GM18873 (cell line): ENCODE data around the gene ZNF516.
"Not testable (repeated sequence)": the region's sequence is repeated elsewhere in the genome, so short reads cannot be mapped to it uniquely, and the experiment has no call there.

Experiments
- ATAC-seq: cut with Tn5 transposase; IDR thresholded peaks from one replicate; pipeline ENCODE4 v1.9.1; 2021; ENCODE audit warnings: mild to moderate bottlenecking, moderate library complexity, moderate number of reproducible peaks; ENCODE audit not compliant: unreplicated experiment, low FRiP score

Gene ZNF516

GRCh38 chr18:76495006-76495370, at the start of gene ZNF516:
TSS of gene ZNF516 (minus strand) at chr18:76495242. CDS start at chr18:76443054, 52,188 bp downstream.
- ATAC-seq, result no peak

DNA sequence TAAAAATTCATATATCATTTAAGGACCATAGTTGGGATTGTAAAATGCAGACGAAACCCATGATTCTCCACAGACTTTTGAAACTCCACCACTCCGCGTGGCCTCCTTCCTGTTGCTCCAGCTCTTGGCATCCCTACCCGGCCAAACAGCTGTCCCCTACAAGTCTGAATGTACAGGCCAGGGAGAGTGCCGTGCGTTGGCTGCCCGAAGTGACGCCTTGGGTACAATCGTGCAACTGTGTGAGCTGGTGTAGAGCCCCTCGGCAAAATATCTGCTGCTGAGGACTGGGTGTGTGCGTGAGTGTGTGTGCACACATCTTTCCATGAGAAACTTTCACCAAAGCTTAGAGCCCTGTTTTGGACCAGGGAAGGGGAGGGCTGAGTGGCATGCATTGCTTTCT, 43.8 kb upstream of the ZNF516 start:
- ATAC-seq, result no peak

- no peak for ATAC-seq
These were observed 42.6 kb upstream of the ZNF516 start for GRCh38 chr18:76537621-76538020.

- ATAC-seq, result not testable (repeated sequence)
These were observed 41.6 kb upstream of the ZNF516 start for GRCh38 chr18:76536593-76536992.

DNA sequence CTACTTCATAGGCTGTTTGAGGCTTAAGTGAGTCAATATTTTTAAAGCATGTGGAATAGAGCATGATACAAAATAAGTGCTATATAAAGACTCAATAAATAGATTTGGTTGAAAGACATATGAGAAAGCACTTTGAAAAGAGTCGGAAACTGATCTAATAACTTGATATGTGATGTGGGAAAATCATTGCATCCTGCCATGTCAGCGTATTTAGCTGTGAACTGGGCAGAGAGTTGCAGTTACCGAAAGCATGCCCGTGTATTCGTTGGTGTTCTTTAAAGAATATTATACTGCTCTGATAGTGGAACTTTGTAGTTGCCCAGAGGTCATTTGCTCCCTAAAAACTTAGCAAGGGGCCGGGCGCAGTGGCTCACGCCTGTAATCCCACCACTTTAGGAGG, 37.8 kb upstream of the ZNF516 start:
- no peak for ATAC-seq

DNA sequence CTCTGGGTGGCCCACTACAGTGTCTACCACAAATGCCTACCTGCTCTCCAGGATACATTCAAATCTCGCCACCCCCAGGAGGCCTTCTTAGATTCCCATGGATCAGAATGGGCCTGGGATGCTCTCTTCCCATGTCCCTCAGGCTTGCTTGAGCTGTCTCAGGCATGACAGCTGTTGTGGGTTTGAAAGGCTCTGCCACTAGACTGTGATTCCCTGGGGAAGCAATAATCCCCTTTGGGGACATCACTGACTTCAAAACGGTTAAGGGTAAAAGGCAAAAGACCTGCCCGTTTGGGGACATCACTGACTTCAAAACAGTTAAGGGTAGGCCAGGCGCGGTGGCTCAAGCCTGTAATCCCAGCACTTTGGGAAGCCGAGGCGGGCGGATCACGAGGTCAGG, 35.8 kb upstream of the ZNF516 start:
- no peak for ATAC-seq

- ATAC-seq, result no peak
These were observed 35.3 kb upstream of the ZNF516 start for GRCh38 chr18:76530391-76530790.

GRCh38 chr18:76529433-76529811, 34.4 kb upstream of the ZNF516 start:
- no peak for ATAC-seq

GRCh38 chr18:76528477-76529432, 33.7 kb upstream of the ZNF516 start:
- ATAC-seq, result no peak

GRCh38 chr18:76525911-76526310, 30.9 kb upstream of the ZNF516 start:
- ATAC-seq, result no peak

DNA sequence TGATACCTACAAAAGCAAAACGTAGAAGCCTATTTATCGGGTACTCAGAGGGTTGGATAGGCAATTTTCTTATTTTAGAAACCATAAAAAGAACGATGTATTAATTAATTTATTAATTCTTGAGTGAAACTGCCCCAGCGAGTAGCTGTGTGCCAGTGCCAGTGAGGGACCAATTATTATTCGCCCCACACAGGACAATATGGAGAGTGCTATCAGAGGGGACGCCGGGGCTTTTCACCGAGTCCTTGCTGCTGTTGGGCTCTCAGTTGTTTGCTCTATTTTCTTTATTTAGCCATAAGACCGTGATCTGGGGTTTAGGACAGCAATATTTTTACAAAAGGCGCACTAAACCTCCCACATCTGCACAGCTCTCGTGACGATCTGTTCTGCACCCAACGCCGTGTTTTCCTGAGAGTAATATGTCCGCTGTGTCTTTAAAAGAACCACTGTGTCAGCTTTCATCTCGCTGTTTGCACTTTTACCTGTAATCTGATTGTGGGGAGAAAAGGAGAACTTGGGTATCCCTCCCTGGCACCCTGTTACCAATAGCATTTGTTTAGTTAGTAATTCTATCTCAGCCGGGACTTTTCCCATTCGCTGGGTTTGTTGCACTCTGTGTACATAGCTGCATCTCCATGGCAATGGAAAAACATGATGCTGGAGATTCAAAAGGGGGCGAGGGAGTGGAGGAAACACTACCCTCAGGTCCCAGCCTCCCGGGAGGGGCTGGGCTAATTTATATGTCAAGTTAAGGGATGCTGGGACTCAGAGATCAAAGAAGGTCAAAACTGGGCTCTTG, 30.1 kb upstream of the ZNF516 start:
- ATAC-seq, result no peak

- no peak for ATAC-seq
These were observed 29.4 kb upstream of the ZNF516 start for GRCh38 chr18:76524477-76524876.

DNA sequence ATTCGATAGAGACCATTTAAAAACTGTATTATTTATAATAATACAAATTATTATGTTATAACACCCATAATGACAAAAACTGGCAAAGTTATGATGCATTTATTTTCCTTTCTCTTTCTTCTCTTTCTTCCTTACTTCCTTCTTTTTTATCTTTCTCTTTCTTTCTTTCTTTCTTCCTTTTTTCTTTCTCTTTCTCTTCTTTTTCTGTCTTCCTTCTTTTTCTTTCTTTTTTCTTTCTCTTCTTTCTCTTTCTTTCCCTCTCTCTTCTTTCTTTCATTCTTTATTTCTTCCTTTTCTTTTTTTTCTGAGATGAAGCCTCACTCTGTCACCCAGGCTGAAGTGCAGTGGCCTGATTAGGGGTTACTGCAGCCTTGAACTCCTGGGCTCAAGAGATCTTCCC, 27.5 kb upstream of the ZNF516 start:
- no peak for ATAC-seq

DNA sequence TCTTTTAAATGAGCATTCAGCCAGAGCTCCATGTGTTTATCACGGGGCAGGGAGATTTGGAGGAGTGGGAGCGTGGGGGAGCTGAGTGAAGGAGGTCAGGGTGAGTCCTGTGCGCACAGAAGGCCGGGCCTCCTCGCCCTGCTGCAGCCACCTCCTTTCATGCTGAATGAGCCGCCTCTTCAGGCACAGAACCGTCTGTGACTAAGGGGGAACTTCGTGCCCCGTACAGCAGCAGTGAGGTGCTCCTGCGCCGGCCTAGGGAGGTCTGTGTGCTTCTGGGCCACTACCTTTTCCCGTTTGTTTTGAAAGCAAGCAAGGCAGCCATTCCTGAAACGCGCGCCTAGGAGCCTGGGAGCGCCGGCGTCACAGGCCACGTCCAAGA, 27.1 kb upstream of the ZNF516 start:
- ATAC-seq, result no peak

GRCh38 chr18:76521417-76522121, 26.5 kb upstream of the ZNF516 start:
- ATAC-seq, result no peak

- no peak for ATAC-seq
These were observed 24.0 kb upstream of the ZNF516 start for GRCh38 chr18:76518860-76519538.

- ATAC-seq, result no peak
These were observed 23.2 kb upstream of the ZNF516 start for GRCh38 chr18:76518123-76518859.

- ATAC-seq, result no peak
These were observed 20.5 kb upstream of the ZNF516 start for GRCh38 chr18:76515576-76515975.

GRCh38 chr18:76514573-76514972, 19.5 kb upstream of the ZNF516 start:
- no peak for ATAC-seq
